H1 (cell line): ENCODE data around the gene DAP. TPM values are rescaled to one million over a fixed set of nuclear protein-coding genes. Genes with fewer than 3 reads are reported as not detected.

ENCODE experiments used
- ATF2 ChIP-seq: IDR thresholded peaks from 2 replicates; pipeline ENCODE4 v1.6.1; 2012; ENCODE audit warnings: low read length, inconsistent platforms
- ATF3 ChIP-seq: IDR thresholded peaks from 2 replicates; pipeline ENCODE4 v1.6.1; 2011; ENCODE audit warnings: low read depth, mild to moderate bottlenecking, low read length; ENCODE audit not compliant: insufficient read depth
- EZH2 ChIP-seq: fragments of 200-600 bp; sonication (generic); IDR thresholded peaks from 2 replicates; pipeline ENCODE4 v1.7.1; 2012; ENCODE audit warnings: low read depth, mild to moderate bottlenecking, moderate library complexity, low read length, inconsistent platforms; ENCODE audit not compliant: severe bottlenecking
- RXRA ChIP-seq: IDR thresholded peaks from 2 replicates; pipeline ENCODE4 v1.6.1; 2011; ENCODE audit warnings: low read depth, mild to moderate bottlenecking, low read length, moderate library complexity; ENCODE audit not compliant: insufficient read depth
- SRF ChIP-seq: IDR thresholded peaks from 2 replicates; pipeline ENCODE4 v1.6.1; 2011; ENCODE audit warnings: mild to moderate bottlenecking, low read depth, low read length, moderate library complexity
- SUZ12 ChIP-seq: fragments of 200-600 bp; sonication (generic); IDR thresholded peaks from 2 replicates; pipeline ENCODE4 v1.6.1; 2012; ENCODE audit warnings: mild to moderate bottlenecking, inconsistent platforms, low read length, moderate library complexity, mixed read lengths
- polyA plus RNA-seq, 7 experiments: library from polyadenylated mRNA; depleted of rRNA in 3 of 7; stranded (reverse) in 5 of 7; unstranded in 2 of 7; fragments of >200 nt in 5 of 7; fragments of 200-250 nt in 2 of 7; gene quantifications; 1 replicate in 5 of 7; 2 replicates in 1 of 7; 4 replicates in 1 of 7; pipeline versions ENCODE4 v1.2.1 to v1.2.3, GENCODE V29; 2011 to 2013; ENCODE audit warnings: missing spikeins in 2 of 7, mixed read lengths in 2 of 7
- total RNA-seq: library from RNA; stranded (reverse); fragmentation: NEBNext Ultra II Directional; extraction: Animal tissue kit (Norgen Biotek cat#: 25700); gene quantifications from 2 replicates; pipeline ENCODE4 v1.2.1, GENCODE V29; 2021
- TF ChIP-seq, protein P1 (sequence below): fragments of 300-600 bp; sonication (generic); IDR thresholded peaks from 2 replicates; pipeline ENCODE4 v1.7.1; 2012; ENCODE audit warnings: low read length, moderate library complexity, mild to moderate bottlenecking, inconsistent platforms; ENCODE audit not compliant: insufficient replicate concordance

DAP gene
- total and polyA plus RNA-seq, 2 of the 8 experiments (the other 6 are each of a cell fraction or from before 2014, with no cell fraction given) = 26.2 to 44.4 TPM

DNA sequence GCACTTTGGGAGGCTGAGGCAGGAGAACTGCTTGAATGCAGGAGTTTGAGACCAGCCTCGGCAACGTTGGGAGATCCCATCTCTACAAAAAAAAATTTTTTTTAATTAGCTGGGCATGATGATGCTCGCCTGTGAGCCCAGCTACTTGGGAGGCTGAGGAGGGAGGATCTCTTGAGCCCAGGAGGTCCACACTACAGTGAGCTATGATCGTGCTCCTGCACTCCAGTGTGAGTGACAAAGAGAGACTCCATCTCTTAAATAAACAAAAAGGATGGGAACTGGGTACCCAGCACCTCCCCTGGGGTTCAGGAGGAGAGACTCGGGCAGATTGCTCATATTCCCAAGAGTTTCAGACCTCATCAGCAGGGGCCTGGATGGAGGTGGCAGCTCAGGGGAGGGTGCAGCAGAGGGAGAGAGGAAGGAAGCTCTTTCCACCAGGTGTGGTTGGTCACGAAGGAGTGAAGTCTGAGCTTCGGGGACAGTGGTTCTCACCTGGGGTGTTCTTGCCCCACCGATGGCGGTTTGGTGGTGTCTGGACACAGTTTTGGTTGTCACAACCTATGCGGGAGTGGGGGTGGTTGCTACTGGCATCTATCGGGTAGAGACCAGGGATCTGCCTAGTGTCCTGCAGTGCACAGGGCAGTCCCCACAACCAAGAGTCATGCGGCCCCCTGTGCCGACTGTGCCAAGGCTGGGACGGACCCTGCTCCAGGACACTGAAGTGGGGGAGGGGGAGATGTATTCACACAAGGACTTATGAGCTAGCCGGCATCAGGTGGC, 124.5 kb downstream of the DAP start (continued):
- TF ChIP-seq, protein P1, sequence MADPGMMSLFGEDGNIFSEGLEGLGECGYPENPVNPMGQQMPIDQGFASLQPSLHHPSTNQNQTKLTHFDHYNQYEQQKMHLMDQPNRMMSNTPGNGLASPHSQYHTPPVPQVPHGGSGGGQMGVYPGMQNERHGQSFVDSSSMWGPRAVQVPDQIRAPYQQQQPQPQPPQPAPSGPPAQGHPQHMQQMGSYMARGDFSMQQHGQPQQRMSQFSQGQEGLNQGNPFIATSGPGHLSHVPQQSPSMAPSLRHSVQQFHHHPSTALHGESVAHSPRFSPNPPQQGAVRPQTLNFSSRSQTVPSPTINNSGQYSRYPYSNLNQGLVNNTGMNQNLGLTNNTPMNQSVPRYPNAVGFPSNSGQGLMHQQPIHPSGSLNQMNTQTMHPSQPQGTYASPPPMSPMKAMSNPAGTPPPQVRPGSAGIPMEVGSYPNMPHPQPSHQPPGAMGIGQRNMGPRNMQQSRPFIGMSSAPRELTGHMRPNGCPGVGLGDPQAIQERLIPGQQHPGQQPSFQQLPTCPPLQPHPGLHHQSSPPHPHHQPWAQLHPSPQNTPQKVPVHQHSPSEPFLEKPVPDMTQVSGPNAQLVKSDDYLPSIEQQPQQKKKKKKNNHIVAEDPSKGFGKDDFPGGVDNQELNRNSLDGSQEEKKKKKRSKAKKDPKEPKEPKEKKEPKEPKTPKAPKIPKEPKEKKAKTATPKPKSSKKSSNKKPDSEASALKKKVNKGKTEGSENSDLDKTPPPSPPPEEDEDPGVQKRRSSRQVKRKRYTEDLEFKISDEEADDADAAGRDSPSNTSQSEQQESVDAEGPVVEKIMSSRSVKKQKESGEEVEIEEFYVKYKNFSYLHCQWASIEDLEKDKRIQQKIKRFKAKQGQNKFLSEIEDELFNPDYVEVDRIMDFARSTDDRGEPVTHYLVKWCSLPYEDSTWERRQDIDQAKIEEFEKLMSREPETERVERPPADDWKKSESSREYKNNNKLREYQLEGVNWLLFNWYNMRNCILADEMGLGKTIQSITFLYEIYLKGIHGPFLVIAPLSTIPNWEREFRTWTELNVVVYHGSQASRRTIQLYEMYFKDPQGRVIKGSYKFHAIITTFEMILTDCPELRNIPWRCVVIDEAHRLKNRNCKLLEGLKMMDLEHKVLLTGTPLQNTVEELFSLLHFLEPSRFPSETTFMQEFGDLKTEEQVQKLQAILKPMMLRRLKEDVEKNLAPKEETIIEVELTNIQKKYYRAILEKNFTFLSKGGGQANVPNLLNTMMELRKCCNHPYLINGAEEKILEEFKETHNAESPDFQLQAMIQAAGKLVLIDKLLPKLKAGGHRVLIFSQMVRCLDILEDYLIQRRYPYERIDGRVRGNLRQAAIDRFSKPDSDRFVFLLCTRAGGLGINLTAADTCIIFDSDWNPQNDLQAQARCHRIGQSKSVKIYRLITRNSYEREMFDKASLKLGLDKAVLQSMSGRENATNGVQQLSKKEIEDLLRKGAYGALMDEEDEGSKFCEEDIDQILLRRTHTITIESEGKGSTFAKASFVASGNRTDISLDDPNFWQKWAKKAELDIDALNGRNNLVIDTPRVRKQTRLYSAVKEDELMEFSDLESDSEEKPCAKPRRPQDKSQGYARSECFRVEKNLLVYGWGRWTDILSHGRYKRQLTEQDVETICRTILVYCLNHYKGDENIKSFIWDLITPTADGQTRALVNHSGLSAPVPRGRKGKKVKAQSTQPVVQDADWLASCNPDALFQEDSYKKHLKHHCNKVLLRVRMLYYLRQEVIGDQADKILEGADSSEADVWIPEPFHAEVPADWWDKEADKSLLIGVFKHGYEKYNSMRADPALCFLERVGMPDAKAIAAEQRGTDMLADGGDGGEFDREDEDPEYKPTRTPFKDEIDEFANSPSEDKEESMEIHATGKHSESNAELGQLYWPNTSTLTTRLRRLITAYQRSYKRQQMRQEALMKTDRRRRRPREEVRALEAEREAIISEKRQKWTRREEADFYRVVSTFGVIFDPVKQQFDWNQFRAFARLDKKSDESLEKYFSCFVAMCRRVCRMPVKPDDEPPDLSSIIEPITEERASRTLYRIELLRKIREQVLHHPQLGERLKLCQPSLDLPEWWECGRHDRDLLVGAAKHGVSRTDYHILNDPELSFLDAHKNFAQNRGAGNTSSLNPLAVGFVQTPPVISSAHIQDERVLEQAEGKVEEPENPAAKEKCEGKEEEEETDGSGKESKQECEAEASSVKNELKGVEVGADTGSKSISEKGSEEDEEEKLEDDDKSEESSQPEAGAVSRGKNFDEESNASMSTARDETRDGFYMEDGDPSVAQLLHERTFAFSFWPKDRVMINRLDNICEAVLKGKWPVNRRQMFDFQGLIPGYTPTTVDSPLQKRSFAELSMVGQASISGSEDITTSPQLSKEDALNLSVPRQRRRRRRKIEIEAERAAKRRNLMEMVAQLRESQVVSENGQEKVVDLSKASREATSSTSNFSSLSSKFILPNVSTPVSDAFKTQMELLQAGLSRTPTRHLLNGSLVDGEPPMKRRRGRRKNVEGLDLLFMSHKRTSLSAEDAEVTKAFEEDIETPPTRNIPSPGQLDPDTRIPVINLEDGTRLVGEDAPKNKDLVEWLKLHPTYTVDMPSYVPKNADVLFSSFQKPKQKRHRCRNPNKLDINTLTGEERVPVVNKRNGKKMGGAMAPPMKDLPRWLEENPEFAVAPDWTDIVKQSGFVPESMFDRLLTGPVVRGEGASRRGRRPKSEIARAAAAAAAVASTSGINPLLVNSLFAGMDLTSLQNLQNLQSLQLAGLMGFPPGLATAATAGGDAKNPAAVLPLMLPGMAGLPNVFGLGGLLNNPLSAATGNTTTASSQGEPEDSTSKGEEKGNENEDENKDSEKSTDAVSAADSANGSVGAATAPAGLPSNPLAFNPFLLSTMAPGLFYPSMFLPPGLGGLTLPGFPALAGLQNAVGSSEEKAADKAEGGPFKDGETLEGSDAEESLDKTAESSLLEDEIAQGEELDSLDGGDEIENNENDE = no peak
- TF ChIP-seq SUZ12 (no peak), EZH2 (no peak), SRF (no peak), ATF3 (no peak), RXRA (no peak), ATF2 (no peak)
